ENCODE measurements around the gene PLAC8L1. TPM values are rescaled to one million over a fixed set of nuclear protein-coding genes. Genes with fewer than 3 reads are reported as not detected.

The PLAC8L1 gene
- total RNA-seq, 2 donors from 2014 or later: not detected

- intact Hi-C loops (cut with DNase I): no loop called here
- Histone ChIP-seq H3K4me1 (no peaks in the 10 kb centered on the region), H3K27ac (no peak overlapping the region), H3K4me3 (no peak overlapping the region), H3K27me3 (no peaks in the 10 kb centered on the region), H3K9me3 (no peaks in the 10 kb centered on the region), H3K36me3 (replicated peaks in 1 of 2; ENCODE audit: insufficient read depth in 1 of 2, low read depth in 2 of 2) (no peaks in the 10 kb centered on the region)
- ATAC-seq (no peak), DNase-seq (no peak)
- WGBS, 2 donors: 80 to 82% methylated on average over 3 of the region's 3 CpGs
- no peak for TF ChIP-seq POLR2A (IDR thresholded peaks at IDR 0.05)
- no peak for TF ChIP-seq CTCF (IDR thresholded peaks at IDR 0.05)
Measured at GRCh38 chr5:146070746-146071145, 34.6 kb downstream of the PLAC8L1 start.

DNA sequence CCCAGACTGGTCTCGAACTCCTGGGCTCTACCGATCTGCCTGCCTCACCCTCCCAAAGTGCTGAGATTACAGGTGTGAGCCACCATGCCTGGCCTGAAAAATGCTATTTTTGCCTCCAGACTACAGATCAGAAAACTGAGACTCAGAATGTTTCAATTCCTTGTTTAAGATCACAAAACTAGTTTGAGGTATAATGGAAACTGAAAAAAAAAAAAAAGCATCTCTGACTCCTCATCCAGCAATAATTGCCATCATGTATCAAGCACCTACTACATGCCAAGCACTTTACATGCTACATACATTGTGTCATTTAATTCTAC is 35.6 kb downstream of the PLAC8L1 start:
- no peaks in the 10 kb centered on the region for H3K27me3 ChIP-seq
- TF ChIP-seq POLR2A (IDR thresholded peaks at IDR 0.05) (no peak), CTCF (IDR thresholded peaks at IDR 0.05) (no peak)
- no peak for DNase-seq
- no peak for ATAC-seq
- intact Hi-C loops (cut with DNase I): no loop called here
- H3K27ac ChIP-seq: no peak overlapping the region
- no peaks in the 10 kb centered on the region for H3K9me3 ChIP-seq
- 95 to 96% methylated on average over 2 of the region's 2 CpGs for WGBS, 2 donors
- no peaks in the 10 kb centered on the region for H3K36me3 ChIP-seq (replicated peaks in 1 of 2; ENCODE audit: insufficient read depth in 1 of 2, low read depth in 2 of 2)
- no peak overlapping the region for H3K4me3 ChIP-seq
- no peaks in the 10 kb centered on the region for H3K4me1 ChIP-seq

- Histone ChIP-seq H3K4me1 (no peaks in the 10 kb centered on the region), H3K36me3 (replicated peaks in 1 of 2; ENCODE audit: insufficient read depth in 1 of 2, low read depth in 2 of 2) (no peaks in the 10 kb centered on the region), H3K9me3 (no peaks in the 10 kb centered on the region), H3K27ac (no peak overlapping the region), H3K4me3 (no peak overlapping the region), H3K27me3 (no peaks in the 10 kb centered on the region)
- no peak for DNase-seq
- intact Hi-C loops (cut with DNase I): no loop called here
- TF ChIP-seq CTCF (IDR thresholded peaks at IDR 0.05) (no peak), POLR2A (IDR thresholded peaks at IDR 0.05) (no peak)
- WGBS, 2 donors: 81 to 85% methylated on average over 6 of the region's 6 CpGs
- no peak for ATAC-seq
Measured at GRCh38 chr5:146068977-146069779, 36.2 kb downstream of the PLAC8L1 start.

GRCh38 chr5:146068206-146068605 is 37.2 kb downstream of the PLAC8L1 start:
- Histone ChIP-seq H3K4me3 (no peak overlapping the region), H3K36me3 (replicated peaks in 1 of 2; ENCODE audit: insufficient read depth in 1 of 2, low read depth in 2 of 2) (no peaks in the 10 kb centered on the region), H3K27ac (no peak overlapping the region), H3K9me3 (no peaks in the 10 kb centered on the region), H3K4me1 (no peaks in the 10 kb centered on the region), H3K27me3 (no peaks in the 10 kb centered on the region)
- intact Hi-C loops (cut with DNase I): no loop called here
- ATAC-seq (peak; percentile 67), DNase-seq (peak; percentile 44 to 70 (median 56))
- 27 to 44% methylated on average over 8 to 9 of the region's 9 CpGs for WGBS, 2 donors
- TF ChIP-seq POLR2A (IDR thresholded peaks at IDR 0.05) (no peak), CTCF (IDR thresholded peaks at IDR 0.05) (no peak)

DNA sequence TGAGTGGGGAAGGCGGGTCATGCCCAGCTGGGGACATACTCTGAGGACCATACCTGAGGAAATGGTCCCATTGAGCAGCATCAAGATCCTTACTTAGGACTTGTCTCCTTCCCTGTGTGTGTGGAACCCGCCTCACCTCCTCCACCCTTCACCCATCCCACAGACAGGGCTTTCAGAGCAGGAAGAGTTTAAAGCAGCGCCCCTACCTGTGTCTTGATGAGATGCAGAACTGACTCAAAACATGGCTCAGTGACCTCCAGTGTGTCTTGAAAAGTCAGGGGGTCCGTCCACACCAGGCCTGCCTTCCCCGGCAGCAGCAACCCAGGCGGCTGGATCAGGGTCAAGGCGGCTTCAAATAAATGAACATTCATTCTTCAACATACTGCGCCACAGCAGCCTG is 38.4 kb downstream of the PLAC8L1 start:
- Histone ChIP-seq H3K36me3 (replicated peaks in 1 of 2; ENCODE audit: insufficient read depth in 1 of 2, low read depth in 2 of 2) (no peaks in the 10 kb centered on the region), H3K4me3 (no peak overlapping the region), H3K9me3 (no peaks in the 10 kb centered on the region), H3K27me3 (no peaks in the 10 kb centered on the region), H3K4me1 (no peaks in the 10 kb centered on the region), H3K27ac (no peak overlapping the region)
- ATAC-seq (no peak), DNase-seq (no peak)
- intact Hi-C loops (cut with DNase I): no loop called here
- 93 to 96% methylated on average over 8 of the region's 8 CpGs for WGBS, 2 donors
- no peak for TF ChIP-seq CTCF (IDR thresholded peaks at IDR 0.05)
- no peak for TF ChIP-seq POLR2A (IDR thresholded peaks at IDR 0.05)
